ENCODE results near the gene MRPL46. TPM values are rescaled to one million over a fixed set of nuclear protein-coding genes. Genes with fewer than 3 reads are reported as not detected.

MRPL46 gene
- total and polyA plus RNA-seq, 2 donors (not counting 3 experiments of a cell fraction or from before 2014, with no cell fraction given), result 24.5 to 30.9 TPM

DNA sequence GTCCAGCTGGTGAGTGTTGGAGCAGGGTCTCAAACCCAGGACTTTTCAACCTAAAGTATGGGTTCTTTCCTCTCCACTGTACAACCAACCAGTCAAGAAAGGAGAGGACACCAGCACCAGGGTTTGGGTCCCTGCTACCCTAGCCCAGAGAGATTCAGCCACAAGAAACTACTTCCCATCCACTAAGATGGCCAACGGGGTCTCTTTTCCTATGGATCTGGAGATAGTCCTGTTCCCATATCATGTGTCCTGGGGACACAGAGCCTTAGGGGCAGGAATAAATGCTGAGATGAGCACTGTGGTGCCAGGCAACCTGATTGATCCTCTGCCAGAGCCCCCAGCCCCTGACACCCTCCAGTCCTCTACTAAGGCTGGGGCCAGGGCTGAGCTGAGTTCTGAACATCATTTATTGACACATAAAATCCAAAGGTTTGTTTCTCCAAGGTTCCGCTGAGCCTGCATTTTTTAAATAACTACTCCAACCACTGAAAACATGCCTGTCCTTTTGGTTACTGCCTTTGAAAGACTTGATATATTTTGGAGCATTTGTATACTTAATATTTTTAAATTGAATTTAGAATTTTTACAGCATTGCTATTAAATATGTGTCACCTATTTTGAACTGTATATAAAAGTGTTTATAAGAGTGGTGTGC is 26.0 kb downstream of the MRPL46 start:
- intact Hi-C loops (cut with micrococcal nuclease), result no loop called here
- FAIRE-seq, result no peak

More for the DNA sequence above, 26.0 kb downstream of the MRPL46 start:
- H3K27me3 ChIP-seq (ENCODE audit: control insufficient read depth in 2 of 2, insufficient read depth in 2 of 2, low read length in 2 of 2), result peaks cover 2 to 7% of the 10 kb centered on the region in 2 experiments
- no peak overlapping the region for H3K27ac ChIP-seq (ENCODE audit: insufficient read depth, low read depth, low read length)
- H4K20me1 ChIP-seq (replicated peaks; ENCODE audit: control insufficient read depth, extremely low read depth, insufficient read depth, low read length), result no peaks in the 10 kb centered on the region
- no peaks in the 10 kb centered on the region for H3K79me2 ChIP-seq (ENCODE audit: control insufficient read depth, insufficient read depth, low read length)
- no peak overlapping the region for H3K9ac ChIP-seq (replicated peaks; ENCODE audit: extremely low read depth, insufficient read depth, low read length)
- H3K4me1 ChIP-seq (ENCODE audit: control insufficient read depth, extremely low read depth, insufficient read depth, low read length), result no peaks in the 10 kb centered on the region
- TF ChIP-seq EZH2 (IDR thresholded peaks at IDR 0.05; ENCODE audit: borderline replicate concordance, low read depth, low read length, severe bottlenecking), result no peak
- TF ChIP-seq, protein P1, sequence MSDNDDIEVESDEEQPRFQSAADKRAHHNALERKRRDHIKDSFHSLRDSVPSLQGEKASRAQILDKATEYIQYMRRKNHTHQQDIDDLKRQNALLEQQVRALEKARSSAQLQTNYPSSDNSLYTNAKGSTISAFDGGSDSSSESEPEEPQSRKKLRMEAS (IDR thresholded peaks at IDR 0.05; ENCODE audit: insufficient read depth, insufficient read length), result no peak
- TF ChIP-seq GATA2 (IDR thresholded peaks at IDR 0.05; ENCODE audit: insufficient read depth, insufficient read length, low read depth, low read length), result no peak
- TF ChIP-seq, protein P2, sequence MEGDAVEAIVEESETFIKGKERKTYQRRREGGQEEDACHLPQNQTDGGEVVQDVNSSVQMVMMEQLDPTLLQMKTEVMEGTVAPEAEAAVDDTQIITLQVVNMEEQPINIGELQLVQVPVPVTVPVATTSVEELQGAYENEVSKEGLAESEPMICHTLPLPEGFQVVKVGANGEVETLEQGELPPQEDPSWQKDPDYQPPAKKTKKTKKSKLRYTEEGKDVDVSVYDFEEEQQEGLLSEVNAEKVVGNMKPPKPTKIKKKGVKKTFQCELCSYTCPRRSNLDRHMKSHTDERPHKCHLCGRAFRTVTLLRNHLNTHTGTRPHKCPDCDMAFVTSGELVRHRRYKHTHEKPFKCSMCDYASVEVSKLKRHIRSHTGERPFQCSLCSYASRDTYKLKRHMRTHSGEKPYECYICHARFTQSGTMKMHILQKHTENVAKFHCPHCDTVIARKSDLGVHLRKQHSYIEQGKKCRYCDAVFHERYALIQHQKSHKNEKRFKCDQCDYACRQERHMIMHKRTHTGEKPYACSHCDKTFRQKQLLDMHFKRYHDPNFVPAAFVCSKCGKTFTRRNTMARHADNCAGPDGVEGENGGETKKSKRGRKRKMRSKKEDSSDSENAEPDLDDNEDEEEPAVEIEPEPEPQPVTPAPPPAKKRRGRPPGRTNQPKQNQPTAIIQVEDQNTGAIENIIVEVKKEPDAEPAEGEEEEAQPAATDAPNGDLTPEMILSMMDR (IDR thresholded peaks at IDR 0.05; ENCODE audit: extremely low read depth in 1 of 2, insufficient read depth in 1 of 2, low read depth in 1 of 2, low read length in 2 of 2), result no peak
- TF ChIP-seq POLR2A (IDR thresholded peaks at IDR 0.05; ENCODE audit: low read depth, low read length), result no peak
- no peak for TF ChIP-seq JUN (IDR thresholded peaks at IDR 0.05; ENCODE audit: borderline replicate concordance, insufficient read depth, insufficient read length, low read depth)
- no peak for TF ChIP-seq FOS (IDR thresholded peaks at IDR 0.05; ENCODE audit: borderline replicate concordance, insufficient read depth, low read length)
- TF ChIP-seq POLR2AphosphoS5 (IDR thresholded peaks at IDR 0.05; ENCODE audit: insufficient read depth, low read depth, low read length), result no peak
- TF ChIP-seq MYC (IDR thresholded peaks at IDR 0.05; ENCODE audit: low read depth, low read length), result no peak
- no peaks in the 10 kb centered on the region for H3K9me3 ChIP-seq (replicated peaks; ENCODE audit: control insufficient read depth, insufficient read depth, low read length)
- DNase-seq (ENCODE audit: low read depth, low spot score), result no peak
- no peak overlapping the region for H2AFZ ChIP-seq (ENCODE audit: low read depth, low read length)
- H3K9me1 ChIP-seq (replicated peaks; ENCODE audit: control insufficient read depth, extremely low read depth, insufficient read depth, low read length), result no peaks in the 10 kb centered on the region
- no peak overlapping the region for H3K4me3 ChIP-seq (replicated peaks in 1 of 3; ENCODE audit: insufficient read depth in 1 of 3, low read depth in 1 of 3, low read length in 3 of 3)
- no peaks in the 10 kb centered on the region for H3K36me3 ChIP-seq (ENCODE audit: control insufficient read depth in 2 of 2, extremely low read depth in 1 of 2, insufficient read depth in 2 of 2, low read length in 2 of 2)
- dilution Hi-C loops (cut with MboI; ENCODE audit: extremely low pct_ligation_motif_present, low sequenced_read_pairs), result no loop called here
- H3K4me2 ChIP-seq (ENCODE audit: insufficient read depth, low read length), result no peak overlapping the region
- ChIA-PET CTCF (no interaction called here), POLR2A (no interaction called here)
- BruUV-seq (replicated peaks), result no TSS peak

All from endothelial cell of umbilical vein (primary cell).